Measurements from ENCODE around the gene ZFYVE21. TPM values are rescaled to one million over a fixed set of nuclear protein-coding genes. Genes with fewer than 3 reads are reported as not detected.
A peak's percentile ranks its signal among the peaks of the same experiment; 100 is the strongest.
"Not testable (repeated sequence)": the region's sequence is repeated elsewhere in the genome, so short reads cannot be mapped to it uniquely, and the experiment has no call there.

The ZFYVE21 gene
- total RNA-seq, 4 donors from 2014 or later: 128 to 268 (median 205) TPM

DNA sequence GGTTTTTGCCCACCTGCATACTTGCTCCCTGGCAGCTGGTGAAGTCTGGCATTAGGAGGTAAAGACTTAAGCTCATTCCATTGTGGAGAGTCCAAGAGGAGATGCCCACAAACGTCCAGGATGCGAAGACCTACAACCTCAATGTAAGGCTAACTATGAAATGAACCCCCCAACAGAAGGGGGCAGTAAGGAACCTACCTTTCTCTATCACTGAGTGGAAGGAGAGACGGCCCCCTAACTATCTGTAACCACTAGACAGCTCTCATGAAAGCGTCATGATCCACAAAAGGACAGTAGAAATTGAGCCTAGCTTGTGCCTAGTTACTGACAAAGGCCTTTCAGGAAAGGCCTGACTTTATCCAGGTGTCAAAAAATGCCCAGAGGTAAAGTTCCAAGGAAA lies 55.3 kb downstream of the ZFYVE21 start:
- no peak for ATAC-seq
- Histone ChIP-seq H3K4me3 (no peak overlapping the region), H3K27ac (no peak overlapping the region), H3K36me3 (no peaks in the 10 kb centered on the region), H3K4me1 (no peaks in the 10 kb centered on the region), H3K9me3 (no peaks in the 10 kb centered on the region), H3K27me3 (no peaks in the 10 kb centered on the region)
- WGBS, 2 donors (ENCODE audit: low coverage in 1 of 2): 90 to 100% methylated on average over 1 to 2 of the region's 4 CpGs
- TF ChIP-seq POLR2AphosphoS5 (IDR thresholded peaks at IDR 0.05): no peak
- TF ChIP-seq CTCF (IDR thresholded peaks at IDR 0.05): no peak
- no peak for TF ChIP-seq EP300 (IDR thresholded peaks at IDR 0.05)
- TF ChIP-seq POLR2A (IDR thresholded peaks at IDR 0.05): no peak

DNA sequence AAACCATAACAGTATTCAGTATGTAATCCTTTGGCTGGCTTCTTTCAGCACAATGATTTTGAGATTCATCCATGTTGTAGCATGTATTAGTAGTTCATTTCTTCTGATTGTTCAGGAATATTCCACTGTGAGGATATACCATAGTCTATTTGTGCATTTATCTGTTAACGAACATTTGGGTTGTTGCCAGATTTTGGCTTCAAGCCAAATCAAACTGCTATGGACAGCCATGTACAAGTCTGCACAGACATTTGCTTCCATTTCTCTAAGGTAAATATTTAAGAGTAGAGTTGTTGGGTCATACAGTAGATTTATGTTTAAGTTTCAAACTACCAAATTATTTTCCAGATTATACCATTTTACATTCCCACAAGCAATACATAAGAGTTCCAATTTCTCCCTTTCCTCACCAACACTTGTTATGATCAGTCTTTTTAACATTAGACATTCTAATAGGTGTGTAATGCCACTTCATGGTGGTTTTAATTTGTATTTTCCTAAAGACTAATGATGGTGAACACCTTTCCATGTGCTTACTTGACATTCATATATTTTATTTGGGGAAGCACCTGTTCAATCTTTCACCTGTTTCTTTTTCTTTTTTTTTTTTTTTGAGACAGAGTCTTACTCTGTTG lies 56.6 kb downstream of the ZFYVE21 start:
- H3K27me3 ChIP-seq: no peaks in the 10 kb centered on the region
- H3K4me3 ChIP-seq: no peak overlapping the region
- no peaks in the 10 kb centered on the region for H3K9me3 ChIP-seq
- no peak for ATAC-seq
- TF ChIP-seq EP300 (IDR thresholded peaks at IDR 0.05) (no peak), POLR2A (IDR thresholded peaks at IDR 0.05) (no peak), POLR2AphosphoS5 (IDR thresholded peaks at IDR 0.05) (no peak), CTCF (IDR thresholded peaks at IDR 0.05) (no peak)
- WGBS, 2 donors (ENCODE audit: low coverage in 1 of 2): 57 to 100% methylated on average over 1 of the region's 1 CpG
- H3K4me1 ChIP-seq: no peaks in the 10 kb centered on the region
- peaks cover 0 to 5% of the 10 kb centered on the region in 2 donors for H3K36me3 ChIP-seq
- H3K27ac ChIP-seq: no peak overlapping the region

- Histone ChIP-seq H3K4me1 (no peaks in the 10 kb centered on the region), H3K36me3 (peaks cover 0 to 18% of the 10 kb centered on the region in 2 donors), H3K4me3 (no peak overlapping the region), H3K27me3 (no peaks in the 10 kb centered on the region), H3K9me3 (no peaks in the 10 kb centered on the region), H3K27ac (peak overlapping the region in 1 of 4 donors; percentile 25)
- ATAC-seq: no peak
- TF ChIP-seq EP300 (IDR thresholded peaks at IDR 0.05): no peak
- TF ChIP-seq POLR2AphosphoS5 (IDR thresholded peaks at IDR 0.05): no peak
- TF ChIP-seq CTCF (IDR thresholded peaks at IDR 0.05): no peak
- no peak for TF ChIP-seq POLR2A (IDR thresholded peaks at IDR 0.05)
- WGBS, 2 donors (ENCODE audit: low coverage in 1 of 2): 35 to 81% methylated on average over 2 of the region's 2 CpGs
These were observed 57.9 kb downstream of the ZFYVE21 start for GRCh38 chr14:103773521-103773920.

DNA sequence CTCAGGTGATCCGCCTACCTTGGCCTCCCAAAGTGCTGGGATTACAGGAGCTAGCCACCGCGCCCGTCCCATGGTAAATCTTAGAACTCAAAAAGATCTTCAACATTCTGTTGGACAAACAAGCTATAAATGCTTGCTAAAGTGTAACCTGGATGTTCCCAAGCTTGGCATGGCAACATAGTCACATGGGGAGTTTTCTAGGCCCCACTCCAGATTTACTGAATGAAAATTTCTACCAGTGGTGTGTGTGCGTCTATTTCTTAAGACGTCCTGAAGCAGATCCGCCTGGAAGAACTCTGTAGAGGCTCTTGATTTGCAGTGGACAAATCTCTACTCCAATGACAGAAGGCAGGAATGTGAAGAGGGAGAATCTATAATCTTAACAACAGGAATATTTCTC lies 59.9 kb downstream of the ZFYVE21 start:
- no peaks in the 10 kb centered on the region for H3K4me1 ChIP-seq
- no peak for TF ChIP-seq POLR2AphosphoS5 (IDR thresholded peaks at IDR 0.05)
- TF ChIP-seq EP300 (IDR thresholded peaks at IDR 0.05): no peak
- no peak for TF ChIP-seq CTCF (IDR thresholded peaks at IDR 0.05)
- TF ChIP-seq POLR2A (IDR thresholded peaks at IDR 0.05): no peak
- H3K27ac ChIP-seq: no peak overlapping the region
- 67 to 71% methylated on average over 1 to 3 of the region's 7 CpGs for WGBS, 2 donors (ENCODE audit: low coverage in 1 of 2)
- no peaks in the 10 kb centered on the region for H3K9me3 ChIP-seq
- H3K27me3 ChIP-seq: no peaks in the 10 kb centered on the region
- ATAC-seq: no peak
- H3K4me3 ChIP-seq: no peak overlapping the region
- H3K36me3 ChIP-seq: peaks cover 0 to 35% of the 10 kb centered on the region in 2 donors

DNA sequence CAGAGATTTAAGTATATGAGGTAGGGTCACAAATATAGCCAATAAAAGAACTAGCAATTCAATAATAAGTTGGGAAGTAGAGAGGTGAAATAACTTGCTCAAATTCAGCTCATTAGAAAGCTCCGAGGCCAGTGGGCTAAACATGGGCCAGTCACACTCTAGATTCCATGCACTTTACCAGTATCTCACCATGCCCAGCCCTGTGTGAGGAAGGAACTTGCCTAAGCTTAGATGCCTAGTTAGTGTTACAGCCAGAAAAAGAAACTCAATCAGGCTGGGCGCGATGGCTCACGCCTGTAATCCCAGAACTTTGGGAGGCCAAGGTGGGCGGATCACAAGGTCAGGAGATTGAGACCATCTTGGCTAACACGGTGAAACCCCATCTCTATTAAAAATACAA lies 60.7 kb downstream of the ZFYVE21 start:
- peaks cover 0 to 43% of the 10 kb centered on the region in 2 donors for H3K36me3 ChIP-seq
- not testable (repeated sequence) for H3K27ac ChIP-seq, H3K4me3 ChIP-seq, ATAC-seq, H3K27me3 ChIP-seq, H3K4me1 ChIP-seq, H3K9me3 ChIP-seq
- 63 to 88% methylated on average over 1 of the region's 6 CpGs for WGBS, 2 donors (ENCODE audit: low coverage in 1 of 2)

All from gastroesophageal sphincter (tissue), 4 donors.